NCI-H146 treated with DMSO at 0.1 percent for 48 hours (cell line): ENCODE results near the gene MYBL2.
A peak's percentile ranks its signal among the peaks of the same experiment; 100 is the strongest.

Experiments used
- DNase-seq: peaks from one replicate; lab custom pipeline; 2025; ENCODE audit not compliant: unreplicated experiment; lab: John Stamatoyannopoulos, UW

The MYBL2 gene

DNA sequence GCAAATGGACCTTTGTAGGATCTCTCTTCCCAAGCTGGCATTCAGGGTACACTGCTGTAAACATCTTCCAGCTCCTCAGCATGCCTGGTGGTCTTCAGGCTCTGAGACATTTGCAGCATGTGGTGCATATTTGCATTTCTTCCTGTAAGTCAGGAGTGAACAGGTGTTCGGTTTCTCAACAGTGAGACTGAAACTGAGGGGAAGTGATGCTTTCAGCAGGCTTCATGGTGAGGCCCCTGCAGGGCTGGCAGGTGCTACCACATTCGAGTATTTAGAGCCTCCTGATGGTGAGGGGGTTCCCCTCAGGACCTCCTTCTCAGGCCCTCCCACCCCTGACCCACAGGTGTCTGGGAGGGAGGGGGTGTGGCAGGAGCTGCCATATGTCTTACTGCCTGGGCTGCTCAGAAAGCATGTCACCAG, 15.1 kb downstream of the MYBL2 start:
- peak; percentile 81 for DNase-seq

- DNase-seq: no peak
Measured at GRCh38 chr20:43682446-43682845, 15.5 kb downstream of the MYBL2 start.

DNA sequence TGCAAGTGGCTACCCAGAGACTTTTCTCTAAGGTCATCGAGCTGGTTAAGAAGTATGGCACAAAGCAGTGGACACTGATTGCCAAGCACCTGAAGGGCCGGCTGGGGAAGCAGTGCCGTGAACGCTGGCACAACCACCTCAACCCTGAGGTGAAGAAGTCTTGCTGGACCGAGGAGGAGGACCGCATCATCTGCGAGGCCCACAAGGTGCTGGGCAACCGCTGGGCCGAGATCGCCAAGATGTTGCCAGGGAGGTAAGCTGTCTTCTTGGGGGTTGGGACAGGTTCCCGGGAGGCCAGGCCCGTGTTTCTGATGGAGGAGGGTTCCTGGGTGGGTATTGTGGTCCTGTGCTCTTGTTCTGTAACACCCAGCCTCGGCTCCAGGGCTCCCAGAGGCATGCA, 19.9 kb downstream of the MYBL2 start:
- no peak for DNase-seq

DNA sequence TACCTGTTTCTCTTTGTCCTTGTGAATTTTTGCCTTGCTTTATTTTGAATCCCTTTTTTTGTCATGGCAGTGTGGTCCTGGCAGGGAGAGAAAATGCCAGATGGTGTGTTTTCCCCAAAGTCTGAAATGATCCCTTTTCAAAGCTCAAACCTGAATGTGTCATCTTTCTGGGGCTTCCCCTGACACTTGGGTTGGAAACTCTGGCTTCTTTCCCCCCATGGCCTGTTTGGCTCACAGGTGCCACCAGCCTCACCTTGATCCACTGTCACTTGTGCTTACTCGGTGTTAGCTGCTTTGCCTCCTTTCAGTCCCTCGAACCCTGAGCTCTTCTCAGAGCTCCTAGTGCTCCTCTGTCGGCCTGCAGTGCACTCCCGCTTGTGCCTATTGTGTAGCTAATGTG, 22.3 kb downstream of the MYBL2 start:
- no peak for DNase-seq

DNA sequence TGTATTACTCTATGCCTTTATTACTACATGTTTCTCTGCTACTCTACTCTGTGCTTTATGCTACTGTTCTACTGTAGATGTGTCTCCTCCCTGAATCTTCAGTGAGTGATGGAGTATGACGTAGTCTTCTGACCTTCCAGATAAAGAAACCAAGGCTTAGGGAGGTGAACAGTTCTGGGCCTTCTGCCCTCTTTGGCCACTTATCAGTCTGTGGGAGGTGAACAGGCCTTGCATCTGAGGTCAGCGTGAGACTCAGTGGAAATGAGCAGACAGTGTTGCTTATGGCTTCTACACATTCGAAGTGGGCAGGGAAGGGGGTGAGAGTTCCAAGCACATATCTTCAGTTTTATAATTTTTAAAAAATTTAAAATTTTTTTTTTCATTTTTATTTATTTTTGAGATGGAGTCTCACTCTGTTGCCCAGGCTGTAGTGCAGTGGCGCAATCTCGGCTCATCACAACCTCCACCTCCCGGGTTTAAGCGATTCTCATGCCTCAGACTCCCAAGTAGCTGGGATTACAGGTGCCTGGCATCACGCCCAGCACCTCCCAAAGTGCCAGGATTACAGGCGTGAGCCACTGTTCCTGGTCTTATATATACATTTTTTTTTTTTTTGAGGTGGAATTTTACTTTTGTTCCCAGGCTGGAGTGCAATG, 24.2 kb downstream of the MYBL2 start:
- DNase-seq: no peak

GRCh38 chr20:43691928-43692524, 25.1 kb downstream of the MYBL2 start:
- DNase-seq: peak; percentile 8

GRCh38 chr20:43694763-43695162, 27.8 kb downstream of the MYBL2 start:
- no peak for DNase-seq

GRCh38 chr20:43695571-43695970, 28.7 kb downstream of the MYBL2 start:
- DNase-seq: no peak

- DNase-seq: no peak
Measured at GRCh38 chr20:43699941-43700565, 33.1 kb downstream of the MYBL2 start.

DNA sequence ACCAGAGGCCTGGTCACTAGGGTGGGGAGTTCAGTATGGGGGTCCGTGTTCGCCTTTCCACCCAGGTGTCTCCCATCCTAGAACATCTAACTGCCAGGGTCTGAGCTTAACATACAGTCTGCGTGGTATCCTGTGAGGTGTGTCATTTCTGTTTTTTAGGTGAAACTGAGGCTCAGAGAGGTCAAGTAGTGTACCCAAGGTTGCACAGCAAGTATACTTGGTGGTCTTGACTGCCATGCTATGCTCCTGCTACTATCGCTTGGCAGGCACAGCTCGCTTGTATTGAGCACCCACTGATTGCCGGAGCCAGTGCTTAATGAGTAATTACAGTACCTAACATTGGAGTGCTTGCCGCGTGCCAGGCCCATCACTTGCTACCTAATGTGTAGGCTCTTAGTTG, 33.7 kb downstream of the MYBL2 start:
- no peak for DNase-seq

GRCh38 chr20:43702502-43702901, 35.6 kb downstream of the MYBL2 start:
- no peak for DNase-seq

DNA sequence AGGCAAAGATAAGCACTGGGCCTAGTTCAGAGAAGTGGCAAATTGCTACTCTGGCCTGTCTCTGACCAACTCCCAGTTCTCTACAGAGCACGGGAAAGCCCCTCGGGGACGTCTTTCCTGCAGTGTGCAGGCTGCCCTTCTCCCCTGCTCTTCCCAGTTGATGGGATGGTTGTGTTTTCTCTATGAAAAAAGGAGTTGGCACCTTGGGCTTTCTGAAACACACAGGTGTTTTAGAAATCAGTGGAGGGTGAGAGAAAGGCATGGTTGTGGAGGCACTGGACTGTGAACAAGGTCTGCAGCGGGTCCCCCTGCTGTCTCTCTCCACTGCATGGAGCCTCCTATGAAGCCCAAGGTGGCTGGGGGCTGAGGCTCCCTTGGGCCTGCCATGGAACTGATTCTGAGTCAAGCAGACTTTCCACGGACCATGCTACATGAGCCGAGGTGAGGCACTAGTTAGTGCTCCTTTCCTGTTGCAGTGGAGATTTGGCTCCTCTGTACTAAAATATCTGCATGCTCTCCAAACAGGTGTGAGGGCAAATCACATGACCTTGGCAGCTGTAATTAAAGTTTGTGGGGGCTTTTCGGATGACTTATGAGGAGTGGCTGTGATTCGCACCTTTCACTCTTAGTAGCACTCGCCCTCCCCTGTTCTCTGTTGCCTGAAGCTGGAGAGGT, 43.6 kb downstream of the MYBL2 start:
- no peak for DNase-seq

DNA sequence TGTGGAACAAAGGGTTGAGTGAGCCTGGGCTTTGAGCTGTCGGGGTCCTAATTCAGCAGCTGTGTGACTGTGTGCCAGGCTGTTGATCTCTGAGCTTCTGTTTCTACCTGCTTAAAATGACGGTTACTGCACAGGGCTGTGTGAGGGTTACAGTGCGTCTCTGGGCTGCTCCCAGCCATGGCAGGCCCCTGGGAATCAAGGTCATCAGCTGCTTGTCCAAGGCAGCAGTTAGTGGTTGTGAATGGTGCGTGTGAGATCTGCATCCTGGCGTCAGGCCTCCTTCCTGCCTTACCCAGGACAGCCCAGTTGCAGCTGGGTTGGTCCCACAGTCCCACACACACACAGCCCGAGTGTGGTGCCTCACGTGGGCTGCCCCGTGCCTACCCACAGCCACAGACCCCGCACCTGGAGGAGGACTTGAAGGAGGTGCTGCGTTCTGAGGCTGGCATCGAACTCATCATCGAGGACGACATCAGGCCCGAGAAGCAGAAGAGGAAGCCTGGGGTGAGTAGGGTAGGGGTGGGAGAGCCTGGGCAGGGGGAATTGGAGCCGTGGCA, 44.3 kb downstream of the MYBL2 start:
- no peak for DNase-seq

DNA sequence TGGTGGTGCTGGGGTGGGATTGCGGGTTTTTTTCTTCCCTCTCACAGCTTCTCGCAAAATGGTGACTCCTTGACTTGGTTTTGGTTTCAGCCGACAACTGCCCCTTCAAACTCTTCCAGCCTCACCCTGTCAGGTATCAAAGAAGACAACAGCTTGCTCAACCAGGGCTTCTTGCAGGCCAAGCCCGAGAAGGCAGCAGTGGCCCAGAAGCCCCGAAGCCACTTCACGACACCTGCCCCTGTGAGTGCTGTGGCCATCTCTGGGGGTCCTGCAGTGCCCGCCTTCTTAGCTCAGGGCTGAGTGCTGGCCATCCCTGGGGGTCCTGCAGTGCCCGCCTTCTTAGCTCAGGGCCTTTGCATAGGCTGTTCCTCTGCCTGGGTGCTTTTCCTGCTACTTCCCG, 48.1 kb downstream of the MYBL2 start:
- DNase-seq: no peak

- no peak for DNase-seq
Measured at GRCh38 chr20:43715511-43715910, 48.6 kb downstream of the MYBL2 start.

- no peak for DNase-seq
Measured at GRCh38 chr20:43716123-43716522, 49.2 kb downstream of the MYBL2 start.

DNA sequence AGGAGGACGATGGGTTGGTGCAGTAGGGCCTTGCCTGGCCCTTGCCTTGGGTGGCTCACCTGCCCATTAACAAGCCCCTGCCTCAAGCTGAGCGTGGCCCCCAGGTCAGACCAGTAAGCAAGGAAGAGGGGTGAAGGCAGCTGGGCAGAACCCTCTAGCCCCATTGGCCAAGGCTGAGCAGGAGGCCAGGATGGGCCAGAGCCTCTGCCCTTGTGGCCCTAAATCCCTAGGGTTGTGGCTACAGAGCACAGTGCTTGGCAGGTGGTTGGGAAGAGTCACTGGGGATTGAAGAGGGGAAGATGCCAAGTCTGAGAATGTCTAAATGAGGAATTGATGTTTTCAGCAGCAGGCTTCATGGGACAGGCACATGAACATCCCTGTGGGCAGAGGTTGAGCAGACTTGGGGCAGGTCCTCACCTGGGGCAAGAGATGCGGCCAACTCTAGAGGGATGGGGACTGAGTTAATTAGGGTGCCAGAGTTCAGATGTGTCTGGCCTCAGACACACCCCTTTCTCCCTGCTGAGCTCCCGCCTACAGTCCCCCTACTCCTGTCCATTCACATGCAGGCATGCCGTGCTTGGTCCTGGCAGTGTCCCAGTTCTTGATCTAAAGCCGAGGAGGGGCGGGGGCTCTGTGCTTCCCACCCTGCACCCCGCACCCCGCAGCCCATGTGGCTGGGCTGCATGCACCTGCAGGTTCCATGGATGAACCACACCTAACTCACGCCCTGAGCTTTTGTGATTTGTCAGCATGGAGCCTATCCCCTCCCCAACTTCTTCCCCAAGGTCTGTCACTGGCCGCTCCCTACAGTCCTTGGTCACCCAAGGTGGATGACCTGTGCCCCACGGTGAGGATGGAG, 50.1 kb downstream of the MYBL2 start:
- DNase-seq: no peak

DNA sequence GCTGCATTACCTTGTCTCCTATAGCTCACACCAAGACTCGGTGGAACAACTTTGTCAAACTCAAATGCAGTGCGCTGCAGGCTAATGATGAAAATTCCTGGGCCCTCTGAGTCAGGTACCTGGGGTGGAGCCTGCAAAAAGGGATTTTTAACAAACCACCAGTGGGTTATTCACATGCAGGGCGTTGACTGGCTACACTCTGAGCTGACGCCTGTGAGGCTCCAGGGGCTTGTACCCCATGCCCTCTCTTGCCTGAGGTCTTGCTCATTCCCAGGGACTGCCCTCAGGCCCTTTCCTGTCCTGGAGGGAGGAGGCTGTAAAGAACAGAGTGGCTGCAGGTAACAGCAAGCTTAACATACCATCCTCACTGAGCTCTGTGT, 50.7 kb downstream of the MYBL2 start:
- DNase-seq: no peak

DNA sequence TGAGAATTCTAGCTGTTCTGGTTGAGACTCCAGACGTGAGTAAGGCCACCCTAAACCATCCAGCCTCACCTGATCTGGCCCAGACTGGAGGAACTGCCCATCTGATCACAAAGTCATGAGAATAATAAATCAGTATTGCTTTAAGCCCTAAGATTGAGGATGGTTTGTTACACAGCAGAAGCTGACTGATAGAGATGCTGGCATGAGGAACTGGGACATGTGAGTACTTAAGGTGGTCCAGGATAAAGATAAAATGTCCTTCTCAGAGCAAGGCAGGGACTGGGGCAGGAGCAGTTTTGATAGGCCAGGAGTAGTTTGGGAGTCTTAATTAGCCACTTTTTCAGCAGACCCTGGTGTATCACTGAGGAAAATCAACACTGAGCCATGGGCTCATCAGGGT, 53.1 kb downstream of the MYBL2 start:
- DNase-seq: no peak

DNA sequence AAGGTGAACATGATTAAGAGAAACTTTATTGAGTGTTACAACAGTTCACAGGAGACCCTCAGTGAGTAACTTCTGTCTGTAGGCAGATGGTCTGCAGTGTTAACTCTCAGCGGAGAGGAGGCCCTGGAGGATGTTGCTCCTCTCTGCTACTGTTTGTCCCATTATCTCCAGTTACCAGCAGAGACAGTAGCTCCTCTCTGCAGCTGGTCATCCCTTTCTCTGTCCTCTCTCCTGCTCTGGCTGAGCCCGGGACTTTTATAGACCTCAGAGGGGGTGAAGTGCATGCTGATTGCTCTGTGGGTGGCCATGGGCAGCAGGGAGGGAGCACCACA, 54.1 kb downstream of the MYBL2 start:
- no peak for DNase-seq
